Neural crest cell (in vitro differentiated cells): ENCODE data around the gene PHACTR2. TPM values are rescaled to one million over a fixed set of nuclear protein-coding genes. Genes with fewer than 3 reads are reported as not detected.

Experiments used
- DNase-seq: peaks from one replicate; pipeline ENCODE4 v3.0.0; 2021; ENCODE audit warnings: low read depth, mixed read lengths, low spot score
- H3K27ac Mint-ChIP-seq: one replicate; pipeline ENCODE4 v1.8.0; 2021; ENCODE audit warnings: mild to moderate bottlenecking, mixed read lengths; ENCODE audit not compliant: unreplicated experiment
- H3K27me3 Mint-ChIP-seq: 2 replicates; pipeline ENCODE4 v1.8.0; 2021; ENCODE audit warnings: low read depth, mild to moderate bottlenecking, mixed read lengths
- H3K36me3 Mint-ChIP-seq: 2 replicates; pipeline ENCODE4 v1.8.0; 2021; ENCODE audit warnings: low read depth, mild to moderate bottlenecking, mixed read lengths
- H3K4me1 Mint-ChIP-seq: 2 replicates; pipeline ENCODE4 v1.8.0; 2021; ENCODE audit warnings: mixed read lengths
- H3K4me3 Mint-ChIP-seq: one replicate; pipeline ENCODE4 v1.8.0; 2021; ENCODE audit warnings: mild to moderate bottlenecking, mixed read lengths
- H3K9me3 Mint-ChIP-seq: 2 replicates; pipeline ENCODE4 v1.8.0; 2021; ENCODE audit warnings: mixed read lengths
- total RNA-seq: library from RNA; stranded (reverse); gene quantifications from 2 replicates; pipeline ENCODE4 v1.2.1, GENCODE V29; 2021
- TF ChIP-seq, protein P1 (sequence below): fragments of 200-600 bp; sonication (generic); conservative IDR thresholded peaks from 2 replicates; pipeline ENCODE4 v1.5.0; 2021; ENCODE audit warnings: antibody characterized with exemption, mild to moderate bottlenecking

Gene PHACTR2
- total RNA-seq, 1 donor from 2014 or later = 15.1 TPM

DNA sequence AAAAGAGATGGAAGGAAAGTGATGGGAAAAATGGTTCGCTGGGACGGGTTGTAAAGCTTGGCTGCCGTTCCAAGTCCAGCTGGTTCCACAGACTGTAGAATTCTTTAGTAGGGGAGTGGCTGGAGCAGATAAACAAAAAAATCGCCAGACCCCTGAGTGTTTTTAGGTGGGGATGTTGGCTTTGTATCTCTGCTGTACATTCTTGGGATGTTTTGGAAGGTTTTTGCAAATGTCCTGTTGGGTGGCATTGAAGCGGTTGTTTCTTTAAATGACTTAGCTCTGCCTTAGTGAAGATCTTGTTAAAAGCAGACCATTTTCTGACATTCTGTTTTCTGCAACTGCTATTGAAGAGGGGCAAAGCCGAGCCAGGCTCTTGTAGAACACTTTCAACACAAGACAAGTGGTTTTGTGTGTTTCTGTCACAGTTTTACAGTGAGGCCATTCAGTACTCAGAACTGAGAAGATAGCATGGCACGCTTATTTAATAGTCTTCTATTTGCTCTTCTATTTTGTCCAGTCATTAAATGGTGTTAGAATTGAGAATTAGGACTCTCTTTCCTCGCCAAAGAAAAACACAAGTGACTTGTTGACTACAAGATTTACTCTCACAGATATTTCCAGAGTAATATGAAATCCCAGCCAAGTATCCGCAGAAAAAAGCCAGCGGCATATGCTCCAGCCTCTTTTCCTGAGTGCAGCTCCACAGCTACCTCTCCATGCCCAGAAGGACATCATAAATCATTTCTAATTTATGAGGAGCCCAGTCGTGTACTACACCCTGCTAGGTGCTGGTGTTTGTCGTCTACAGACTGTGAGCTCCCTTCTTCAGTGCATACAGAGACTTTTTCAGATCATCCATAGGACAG is 65.8 kb downstream of the PHACTR2 start:
- H3K4me3 Mint-ChIP-seq = no peak overlapping the region
- DNase-seq = no peak
- peaks cover 47% of the 10 kb centered on the region for H3K4me1 Mint-ChIP-seq
- H3K36me3 Mint-ChIP-seq = no peaks in the 10 kb centered on the region
- TF ChIP-seq, protein P1, sequence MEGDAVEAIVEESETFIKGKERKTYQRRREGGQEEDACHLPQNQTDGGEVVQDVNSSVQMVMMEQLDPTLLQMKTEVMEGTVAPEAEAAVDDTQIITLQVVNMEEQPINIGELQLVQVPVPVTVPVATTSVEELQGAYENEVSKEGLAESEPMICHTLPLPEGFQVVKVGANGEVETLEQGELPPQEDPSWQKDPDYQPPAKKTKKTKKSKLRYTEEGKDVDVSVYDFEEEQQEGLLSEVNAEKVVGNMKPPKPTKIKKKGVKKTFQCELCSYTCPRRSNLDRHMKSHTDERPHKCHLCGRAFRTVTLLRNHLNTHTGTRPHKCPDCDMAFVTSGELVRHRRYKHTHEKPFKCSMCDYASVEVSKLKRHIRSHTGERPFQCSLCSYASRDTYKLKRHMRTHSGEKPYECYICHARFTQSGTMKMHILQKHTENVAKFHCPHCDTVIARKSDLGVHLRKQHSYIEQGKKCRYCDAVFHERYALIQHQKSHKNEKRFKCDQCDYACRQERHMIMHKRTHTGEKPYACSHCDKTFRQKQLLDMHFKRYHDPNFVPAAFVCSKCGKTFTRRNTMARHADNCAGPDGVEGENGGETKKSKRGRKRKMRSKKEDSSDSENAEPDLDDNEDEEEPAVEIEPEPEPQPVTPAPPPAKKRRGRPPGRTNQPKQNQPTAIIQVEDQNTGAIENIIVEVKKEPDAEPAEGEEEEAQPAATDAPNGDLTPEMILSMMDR = no peak
- no peak overlapping the region for H3K27ac Mint-ChIP-seq
- peaks cover 6% of the 10 kb centered on the region for H3K27me3 Mint-ChIP-seq
- H3K9me3 Mint-ChIP-seq = no peaks in the 10 kb centered on the region

DNA sequence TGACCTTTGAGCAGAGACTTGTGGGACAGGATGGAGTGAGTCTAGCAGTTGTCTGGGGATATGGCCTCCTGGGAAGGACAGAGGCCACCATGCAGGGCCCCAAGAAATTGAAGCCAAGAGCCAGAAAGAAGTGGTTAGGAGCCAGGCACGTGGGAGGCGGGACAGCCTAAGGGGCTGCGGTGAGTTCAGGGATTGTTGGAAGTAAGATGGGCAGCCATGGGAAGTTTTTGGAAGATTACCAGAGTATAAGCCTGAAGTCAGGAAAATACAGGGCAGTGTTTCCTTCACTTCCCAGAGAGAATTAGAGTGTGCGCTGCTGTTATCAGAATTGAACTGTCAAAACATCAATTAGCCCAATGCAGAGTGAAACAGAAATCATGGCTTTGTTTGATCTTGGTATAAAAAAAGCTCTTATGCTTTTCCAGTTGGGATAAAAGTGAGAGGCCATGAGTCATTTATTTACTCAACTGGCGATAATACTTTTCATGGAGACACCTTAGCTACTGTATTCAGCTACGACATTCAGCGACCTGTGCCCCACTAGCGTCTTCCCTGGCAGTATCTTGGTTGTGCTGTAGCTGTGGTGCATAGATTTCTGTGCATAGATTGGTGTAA is 66.9 kb downstream of the PHACTR2 start:
- H3K27ac Mint-ChIP-seq = no peak overlapping the region
- peak overlapping the region; percentile 57 for H3K4me3 Mint-ChIP-seq
- peaks cover 9% of the 10 kb centered on the region for H3K27me3 Mint-ChIP-seq
- no peaks in the 10 kb centered on the region for H3K9me3 Mint-ChIP-seq
- no peak for DNase-seq
- TF ChIP-seq, protein P1 = no peak
- peaks cover 42% of the 10 kb centered on the region for H3K4me1 Mint-ChIP-seq
- H3K36me3 Mint-ChIP-seq = no peaks in the 10 kb centered on the region

DNA sequence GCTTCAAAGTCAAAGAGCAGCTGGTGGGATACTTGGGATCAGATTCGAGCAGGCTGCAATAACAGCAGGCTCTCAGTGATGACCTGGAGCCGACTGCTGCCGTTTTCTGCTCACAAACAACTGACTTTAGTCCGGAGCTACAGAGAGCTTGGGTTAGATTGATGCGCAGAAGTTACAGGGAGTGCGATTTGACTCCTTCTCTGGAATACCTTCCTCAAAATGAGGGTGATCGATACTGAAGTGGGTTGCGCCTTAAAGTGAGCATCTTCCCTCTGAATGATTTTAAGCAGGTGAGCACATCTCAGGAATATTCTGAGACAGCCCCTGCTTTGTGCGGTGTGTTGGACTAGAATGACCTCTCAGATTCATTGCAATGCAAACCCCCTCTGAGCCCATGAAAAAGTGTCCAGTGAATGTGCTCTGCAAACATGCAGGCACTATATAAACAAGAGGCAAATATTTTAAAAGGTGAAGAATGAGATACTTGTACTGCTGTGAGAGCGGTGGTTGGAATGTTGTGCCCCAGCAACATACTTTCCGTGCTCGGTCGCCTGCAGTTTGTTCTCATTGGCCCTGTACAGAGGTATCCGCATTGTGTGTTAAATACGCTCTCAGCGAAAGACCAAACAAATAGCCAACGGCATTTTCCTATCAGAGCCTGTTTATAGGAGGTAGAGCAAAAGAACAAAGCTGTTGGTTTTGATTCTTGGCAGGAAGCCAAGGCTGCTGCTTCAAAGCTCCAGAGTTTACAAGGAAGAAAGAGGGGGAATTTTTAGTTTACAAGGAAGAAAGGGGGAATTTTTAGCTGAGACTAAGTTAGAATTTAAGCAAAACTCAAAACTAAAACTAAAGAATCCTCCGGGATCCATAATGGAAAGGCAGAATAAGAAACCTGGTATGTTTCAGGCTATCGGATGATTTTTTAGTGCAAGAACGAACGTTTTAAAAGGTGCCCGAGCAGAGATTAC is 67.7 kb downstream of the PHACTR2 start:
- Mint-ChIP-seq H3K4me1 (peaks cover 39% of the 10 kb centered on the region), H3K27me3 (peaks cover 9% of the 10 kb centered on the region), H3K4me3 (peak overlapping the region; percentile 57), H3K27ac (peak overlapping the region; percentile 79), H3K36me3 (no peaks in the 10 kb centered on the region), H3K9me3 (no peaks in the 10 kb centered on the region)
- no peak for DNase-seq
- TF ChIP-seq, protein P1 = no peak

DNA sequence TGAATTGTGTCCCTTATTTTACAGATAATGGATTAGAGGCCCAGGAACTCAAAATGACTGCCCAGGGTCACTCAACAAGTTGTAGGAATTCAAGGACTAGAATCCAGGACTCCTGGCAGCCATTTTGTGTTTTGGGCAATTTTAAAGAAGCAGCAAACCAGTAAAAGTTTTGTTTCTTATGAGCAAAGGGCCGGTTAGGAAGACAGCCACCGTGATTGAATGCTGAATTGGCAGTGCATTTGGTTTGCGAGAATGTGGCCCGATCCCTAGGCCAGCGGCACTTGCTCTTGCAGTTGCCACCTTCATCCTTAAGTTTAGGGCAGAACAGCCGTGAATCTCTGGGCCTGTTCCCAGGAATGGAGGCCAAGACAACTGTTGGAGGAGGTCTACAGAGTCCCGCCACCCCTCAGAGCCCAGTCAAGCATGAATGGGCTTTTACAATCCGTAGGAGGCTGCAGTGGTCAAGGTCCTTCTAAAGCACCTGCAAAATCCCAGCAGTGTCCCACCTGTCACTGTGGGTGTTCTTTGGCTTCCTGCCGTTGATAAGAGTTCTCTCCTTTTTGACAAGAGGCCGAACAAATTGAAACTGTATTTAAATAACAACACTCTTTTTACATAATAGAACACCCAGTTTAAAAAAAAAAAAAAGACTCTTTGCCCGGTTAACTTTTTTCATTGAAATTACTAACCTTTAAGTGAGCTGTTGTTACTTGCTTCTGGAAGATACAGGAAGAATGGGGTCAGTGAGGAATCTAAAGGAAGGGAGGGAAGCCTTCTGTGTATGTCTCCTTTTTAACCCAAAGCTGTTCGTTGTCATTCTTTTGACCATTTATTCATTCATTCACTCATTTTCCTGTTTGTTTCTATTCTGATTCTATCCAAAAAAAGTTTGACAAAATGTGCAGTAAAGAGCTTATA is 68.7 kb downstream of the PHACTR2 start:
- no peaks in the 10 kb centered on the region for H3K36me3 Mint-ChIP-seq
- peaks cover 47% of the 10 kb centered on the region for H3K4me1 Mint-ChIP-seq
- no peak overlapping the region for H3K27ac Mint-ChIP-seq
- no peak overlapping the region for H3K4me3 Mint-ChIP-seq
- peaks cover 9% of the 10 kb centered on the region for H3K27me3 Mint-ChIP-seq
- no peaks in the 10 kb centered on the region for H3K9me3 Mint-ChIP-seq
- TF ChIP-seq, protein P1 = no peak
- no peak for DNase-seq
